Neural cell (in vitro differentiated cells): ENCODE data around the gene TSPYL6.

ENCODE experiments used
- EP300 ChIP-seq: fragments of 450-650 bp; conservative IDR thresholded peaks from 2 replicates; pipeline ENCODE4 v1.6.1; 2014; ENCODE audit warnings: antibody characterized with exemption, mild to moderate bottlenecking, moderate library complexity; ENCODE audit not compliant: poor library complexity, severe bottlenecking
- EZH2 ChIP-seq: fragments of 200-600, 300-800 bp; shearing (Covaris generic), sonication (generic); IDR thresholded peaks from 2 replicates; pipeline ENCODE4 v1.6.1; 2014; ENCODE audit warnings: antibody characterized with exemption, low read length, borderline replicate concordance, mild to moderate bottlenecking; ENCODE audit not compliant: insufficient read depth, poor library complexity, severe bottlenecking
- MXI1 ChIP-seq: fragments of 450-650 bp; conservative IDR thresholded peaks from 2 replicates; pipeline ENCODE4 v1.6.1; 2014; ENCODE audit warnings: antibody characterized with exemption, mild to moderate bottlenecking; ENCODE audit not compliant: poor library complexity, severe bottlenecking
- POLR2AphosphoS5 ChIP-seq: IDR thresholded peaks from 2 replicates; pipeline ENCODE4 v1.6.1; 2012
- RAD21 ChIP-seq: fragments of 450-650 bp; conservative IDR thresholded peaks from 2 replicates; pipeline ENCODE4 v1.6.1; 2014; ENCODE audit warnings: antibody characterized with exemption, mild to moderate bottlenecking, moderate library complexity
- TAF1 ChIP-seq: IDR thresholded peaks from 2 replicates; pipeline ENCODE4 v1.6.1; 2012; ENCODE audit warnings: low read depth
- TF ChIP-seq, protein P1 (sequence below): fragments of 450-650 bp; IDR thresholded peaks from 2 replicates; pipeline ENCODE4 v1.5.1; 2014; ENCODE audit warnings: antibody characterized with exemption, mild to moderate bottlenecking, moderate library complexity; ENCODE audit not compliant: poor library complexity, severe bottlenecking
- TF ChIP-seq, protein P2 (sequence below): IDR thresholded peaks from 2 replicates; pipeline ENCODE4 v1.6.1; 2012; ENCODE audit warnings: borderline replicate concordance

DNA sequence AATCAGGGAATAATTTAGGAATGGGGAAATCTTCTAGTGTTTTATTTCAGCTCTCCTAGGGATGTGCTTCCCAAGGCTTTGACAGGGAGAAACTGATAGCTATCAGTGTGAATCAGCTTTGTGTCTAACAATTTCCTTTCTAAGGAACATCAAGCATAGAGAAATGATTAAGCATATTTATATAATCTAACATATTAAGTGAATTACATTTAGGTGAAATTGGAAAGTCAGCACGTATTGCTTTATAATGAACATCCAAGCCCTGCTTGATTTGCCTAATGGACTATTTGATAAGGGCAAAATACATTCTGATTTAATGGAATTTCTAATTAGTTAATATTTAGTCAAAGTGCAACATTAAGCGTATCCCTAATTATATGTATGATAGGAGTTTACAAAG lies 19.5 kb upstream of the TSPYL6 start:
- TF ChIP-seq EZH2 (no peak), POLR2AphosphoS5 (no peak), EP300 (no peak), MXI1 (no peak), TAF1 (no peak), RAD21 (no peak)
- TF ChIP-seq, protein P1, sequence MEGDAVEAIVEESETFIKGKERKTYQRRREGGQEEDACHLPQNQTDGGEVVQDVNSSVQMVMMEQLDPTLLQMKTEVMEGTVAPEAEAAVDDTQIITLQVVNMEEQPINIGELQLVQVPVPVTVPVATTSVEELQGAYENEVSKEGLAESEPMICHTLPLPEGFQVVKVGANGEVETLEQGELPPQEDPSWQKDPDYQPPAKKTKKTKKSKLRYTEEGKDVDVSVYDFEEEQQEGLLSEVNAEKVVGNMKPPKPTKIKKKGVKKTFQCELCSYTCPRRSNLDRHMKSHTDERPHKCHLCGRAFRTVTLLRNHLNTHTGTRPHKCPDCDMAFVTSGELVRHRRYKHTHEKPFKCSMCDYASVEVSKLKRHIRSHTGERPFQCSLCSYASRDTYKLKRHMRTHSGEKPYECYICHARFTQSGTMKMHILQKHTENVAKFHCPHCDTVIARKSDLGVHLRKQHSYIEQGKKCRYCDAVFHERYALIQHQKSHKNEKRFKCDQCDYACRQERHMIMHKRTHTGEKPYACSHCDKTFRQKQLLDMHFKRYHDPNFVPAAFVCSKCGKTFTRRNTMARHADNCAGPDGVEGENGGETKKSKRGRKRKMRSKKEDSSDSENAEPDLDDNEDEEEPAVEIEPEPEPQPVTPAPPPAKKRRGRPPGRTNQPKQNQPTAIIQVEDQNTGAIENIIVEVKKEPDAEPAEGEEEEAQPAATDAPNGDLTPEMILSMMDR, result no peak
- TF ChIP-seq, protein P2, sequence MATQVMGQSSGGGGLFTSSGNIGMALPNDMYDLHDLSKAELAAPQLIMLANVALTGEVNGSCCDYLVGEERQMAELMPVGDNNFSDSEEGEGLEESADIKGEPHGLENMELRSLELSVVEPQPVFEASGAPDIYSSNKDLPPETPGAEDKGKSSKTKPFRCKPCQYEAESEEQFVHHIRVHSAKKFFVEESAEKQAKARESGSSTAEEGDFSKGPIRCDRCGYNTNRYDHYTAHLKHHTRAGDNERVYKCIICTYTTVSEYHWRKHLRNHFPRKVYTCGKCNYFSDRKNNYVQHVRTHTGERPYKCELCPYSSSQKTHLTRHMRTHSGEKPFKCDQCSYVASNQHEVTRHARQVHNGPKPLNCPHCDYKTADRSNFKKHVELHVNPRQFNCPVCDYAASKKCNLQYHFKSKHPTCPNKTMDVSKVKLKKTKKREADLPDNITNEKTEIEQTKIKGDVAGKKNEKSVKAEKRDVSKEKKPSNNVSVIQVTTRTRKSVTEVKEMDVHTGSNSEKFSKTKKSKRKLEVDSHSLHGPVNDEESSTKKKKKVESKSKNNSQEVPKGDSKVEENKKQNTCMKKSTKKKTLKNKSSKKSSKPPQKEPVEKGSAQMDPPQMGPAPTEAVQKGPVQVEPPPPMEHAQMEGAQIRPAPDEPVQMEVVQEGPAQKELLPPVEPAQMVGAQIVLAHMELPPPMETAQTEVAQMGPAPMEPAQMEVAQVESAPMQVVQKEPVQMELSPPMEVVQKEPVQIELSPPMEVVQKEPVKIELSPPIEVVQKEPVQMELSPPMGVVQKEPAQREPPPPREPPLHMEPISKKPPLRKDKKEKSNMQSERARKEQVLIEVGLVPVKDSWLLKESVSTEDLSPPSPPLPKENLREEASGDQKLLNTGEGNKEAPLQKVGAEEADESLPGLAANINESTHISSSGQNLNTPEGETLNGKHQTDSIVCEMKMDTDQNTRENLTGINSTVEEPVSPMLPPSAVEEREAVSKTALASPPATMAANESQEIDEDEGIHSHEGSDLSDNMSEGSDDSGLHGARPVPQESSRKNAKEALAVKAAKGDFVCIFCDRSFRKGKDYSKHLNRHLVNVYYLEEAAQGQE, result peak; percentile 27
